Osteocyte (in vitro differentiated cells): ENCODE measurements around the gene DPH6. TPM values are rescaled to one million over a fixed set of nuclear protein-coding genes. Genes with fewer than 3 reads are reported as not detected.
A peak's percentile ranks its signal among the peaks of the same experiment; 100 is the strongest.
"Not testable (repeated sequence)": the region's sequence is repeated elsewhere in the genome, so short reads cannot be mapped to it uniquely, and the experiment has no call there.

ENCODE experiments used
- DNase-seq: peaks from one replicate; pipeline ENCODE4 v3.0.0; 2021; ENCODE audit warnings: mixed read lengths; ENCODE audit not compliant: unreplicated experiment; ENCODE audit errors: extremely low spot score
- H3K27ac Mint-ChIP-seq: one replicate; pipeline ENCODE4 v1.8.0; 2021; ENCODE audit warnings: mild to moderate bottlenecking, mixed read lengths; ENCODE audit not compliant: unreplicated experiment
- H3K27me3 Mint-ChIP-seq: one replicate; pipeline ENCODE4 v1.8.0; 2021; ENCODE audit warnings: mixed read lengths; ENCODE audit not compliant: unreplicated experiment
- H3K36me3 Mint-ChIP-seq: one replicate; pipeline ENCODE4 v1.8.0; 2021; ENCODE audit warnings: mixed read lengths; ENCODE audit not compliant: unreplicated experiment
- H3K4me1 Mint-ChIP-seq: one replicate; pipeline ENCODE4 v1.8.0; 2021; ENCODE audit warnings: mixed read lengths; ENCODE audit not compliant: unreplicated experiment
- H3K4me3 Mint-ChIP-seq: one replicate; pipeline ENCODE4 v1.8.0; 2021; ENCODE audit warnings: mild to moderate bottlenecking, moderate library complexity, mixed read lengths; ENCODE audit not compliant: unreplicated experiment
- H3K9me3 Mint-ChIP-seq: one replicate; pipeline ENCODE4 v1.8.0; 2021; ENCODE audit warnings: mixed read lengths; ENCODE audit not compliant: unreplicated experiment
- CTCF ChIP-seq: fragments of 200-600 bp; sonication (generic); IDR thresholded peaks from 2 replicates; pipeline ENCODE4 v1.5.0; 2021; ENCODE audit warnings: antibody characterized with exemption, mild to moderate bottlenecking, moderate library complexity
- total RNA-seq: library from RNA; stranded (reverse); gene quantifications from 2 replicates; pipeline ENCODE4 v1.2.1, GENCODE V29; 2021

The DPH6 gene
- total RNA-seq, 1 donor from 2014 or later, result 14.3 TPM

GRCh38 chr15:35444557-35445204, 101.3 kb downstream of the DPH6 start:
- Mint-ChIP-seq H3K9me3 (no peaks in the 10 kb centered on the region), H3K4me3 (no peak overlapping the region), H3K27ac (no peak overlapping the region), H3K4me1 (peaks cover 6% of the 10 kb centered on the region), H3K36me3 (peaks cover 6% of the 10 kb centered on the region), H3K27me3 (no peaks in the 10 kb centered on the region)
- TF ChIP-seq CTCF, result peak; percentile 86
- no peak for DNase-seq

- peaks cover 16% of the 10 kb centered on the region for H3K4me1 Mint-ChIP-seq
- no peak overlapping the region for H3K27ac Mint-ChIP-seq
- no peak for DNase-seq
- no peaks in the 10 kb centered on the region for H3K27me3 Mint-ChIP-seq
- no peaks in the 10 kb centered on the region for H3K9me3 Mint-ChIP-seq
- no peak for TF ChIP-seq CTCF
- no peak overlapping the region for H3K4me3 Mint-ChIP-seq
- H3K36me3 Mint-ChIP-seq, result peaks cover 6% of the 10 kb centered on the region
Measured at GRCh38 chr15:35443376-35443775, 102.6 kb downstream of the DPH6 start.

GRCh38 chr15:35442742-35443141, 103.2 kb downstream of the DPH6 start:
- H3K4me3 Mint-ChIP-seq, result no peak overlapping the region

GRCh38 chr15:35441279-35441678, 104.7 kb downstream of the DPH6 start:
- H3K27ac Mint-ChIP-seq, DNase-seq, H3K27me3 Mint-ChIP-seq, H3K4me3 Mint-ChIP-seq, H3K9me3 Mint-ChIP-seq, H3K36me3 Mint-ChIP-seq: not testable (repeated sequence)
- peaks cover 17% of the 10 kb centered on the region for H3K4me1 Mint-ChIP-seq

More at GRCh38 chr15:35442742-35443141, 103.2 kb downstream of the DPH6 start:
- no peak for TF ChIP-seq CTCF
- H3K4me1 Mint-ChIP-seq, result peaks cover 17% of the 10 kb centered on the region
- no peaks in the 10 kb centered on the region for H3K27me3 Mint-ChIP-seq
- H3K36me3 Mint-ChIP-seq, result peaks cover 6% of the 10 kb centered on the region
- no peaks in the 10 kb centered on the region for H3K9me3 Mint-ChIP-seq
- no peak for DNase-seq
- H3K27ac Mint-ChIP-seq, result no peak overlapping the region

GRCh38 chr15:35440265-35440664, 105.7 kb downstream of the DPH6 start:
- DNase-seq, result no peak
- Mint-ChIP-seq H3K27ac (no peak overlapping the region), H3K9me3 (no peaks in the 10 kb centered on the region), H3K4me3 (no peak overlapping the region), H3K27me3 (no peaks in the 10 kb centered on the region), H3K4me1 (peaks cover 17% of the 10 kb centered on the region), H3K36me3 (peaks cover 9% of the 10 kb centered on the region)
- TF ChIP-seq CTCF, result no peak

- H3K4me1 Mint-ChIP-seq, result peaks cover 17% of the 10 kb centered on the region
- no peaks in the 10 kb centered on the region for H3K9me3 Mint-ChIP-seq
- H3K27ac Mint-ChIP-seq, result peak overlapping the region; percentile 56
- H3K4me3 Mint-ChIP-seq, result no peak overlapping the region
- DNase-seq, result no peak
- no peak for TF ChIP-seq CTCF
- H3K27me3 Mint-ChIP-seq, result no peaks in the 10 kb centered on the region
- H3K36me3 Mint-ChIP-seq, result peaks cover 9% of the 10 kb centered on the region
Measured at GRCh38 chr15:35439291-35439690, 106.7 kb downstream of the DPH6 start.
